Ovary (tissue), 3 donors: ENCODE data around the gene RHEB.

Experiments used
- CTCF ChIP-seq, 3 donors: fragments of 450-650 bp in 2 of 3; fragments of 200-600 bp in 1 of 3; IDR thresholded peaks; one replicate each; pipeline versions ENCODE4 v1.5.1 to v1.8.0; 2016 to 2022; ENCODE audit warnings: antibody characterized with exemption in 3 of 3, mild to moderate bottlenecking in 1 of 3
- EP300 ChIP-seq: sonication (generic); formaldehyde crosslinking; IDR thresholded peaks from one replicate; pipeline ENCODE4 v1.6.1; 2017; ENCODE audit warnings: antibody characterized with exemption
- POLR2A ChIP-seq: fragments of 450-650 bp; IDR thresholded peaks from one replicate; pipeline ENCODE4 v1.6.1; 2017; ENCODE audit warnings: antibody characterized with exemption, mild to moderate bottlenecking, moderate library complexity
- donor health status: DM: no; HTN: no; CAD: no.

GRCh38 chr7:151451626-151452571 is 67.8 kb downstream of the RHEB start:
- TF ChIP-seq EP300 (no peak), POLR2A (no peak), CTCF (IDR thresholded peaks at IDR 0.05) (no peak)
